K562 (cell line): ENCODE measurements around the gene BCL11A. TPM values are rescaled to one million over a fixed set of nuclear protein-coding genes. Genes with fewer than 3 reads are reported as not detected.
A peak's percentile ranks its signal among the peaks of the same experiment; 100 is the strongest.

Experiments used
- ATF1 ChIP-seq, 2 experiments: fragments of 450-650 bp in 1 of 2; IDR thresholded peaks; 2 replicates each; pipeline ENCODE4 v1.6.1; 2016; ENCODE audit warnings: missing compliant biosample characterization in 1 of 2, missing genetic modification characterization in 1 of 2
- BCL6 ChIP-seq: fragments of 250-450 bp; sonication (Bioruptor Pico); IDR thresholded peaks from 2 replicates; pipeline ENCODE4 v1.4.0; 2020
- CBFA2T3 ChIP-seq: fragments of 450-650 bp; IDR thresholded peaks from 2 replicates; pipeline ENCODE4 v1.6.1; 2017
- EHMT2 ChIP-seq: fragments of 450-650 bp; IDR thresholded peaks from 2 replicates; pipeline ENCODE4 v1.6.1; 2018; ENCODE audit warnings: antibody characterized with exemption
- FOXA1 ChIP-seq: fragments of 450-650 bp; IDR thresholded peaks from 2 replicates; pipeline ENCODE4 v1.6.1; 2016; ENCODE audit warnings: mild to moderate bottlenecking, borderline replicate concordance
- GATAD2B ChIP-seq: fragments of 450-650 bp; IDR thresholded peaks from 2 replicates; pipeline ENCODE4 v1.6.1; 2017; ENCODE audit warnings: mild to moderate bottlenecking, borderline replicate concordance
- GTF2E2 ChIP-seq: fragments of 200-800 bp; sonication (Bioruptor generic); IDR thresholded peaks from 2 replicates; pipeline ENCODE4 v1.6.1; 2016; ENCODE audit warnings: missing genetic modification characterization, missing compliant biosample characterization
- HDAC2 ChIP-seq: fragments of 450-650 bp; IDR thresholded peaks from 2 replicates; pipeline ENCODE4 v1.6.1; 2016; ENCODE audit warnings: mild to moderate bottlenecking
- MECOM ChIP-seq: fragments of 250-450 bp; sonication (Bioruptor Pico); IDR thresholded peaks from 2 replicates; pipeline ENCODE4 v1.8.0; 2022; ENCODE audit warnings: inconsistent platforms
- NFYB ChIP-seq: IDR thresholded peaks from 2 replicates; pipeline ENCODE4 v1.6.1; 2011; ENCODE audit warnings: mild to moderate bottlenecking, moderate library complexity; ENCODE audit not compliant: insufficient read length; ENCODE audit errors: extremely low read depth
- POLR2AphosphoS2 ChIP-seq: IDR thresholded peaks from 2 replicates; pipeline ENCODE4 v1.6.1; 2012; ENCODE audit warnings: low read length, improper control_type of control experiment
- polyA plus RNA-seq, 8 experiments: library from polyadenylated mRNA; depleted of rRNA in 4 of 8; stranded (reverse) in 5 of 8; unstranded in 3 of 8; fragments of >200 nt; fragmentation: Nextera tagmentation in 2 of 8; fragmentation: Illumina TruSeq in 1 of 8; extraction: Ambion mirVana in 2 of 8; extraction: Trizol in 1 of 8; gene quantifications; 2 replicates each; pipeline versions ENCODE4 v1.2.1 to v1.2.3, GENCODE V29; 2011 to 2014; ENCODE audit warnings: inconsistent platforms in 1 of 8, missing spikeins in 1 of 8
- total RNA-seq, 7 experiments: library from RNA; depleted of rRNA in 6 of 7; stranded (reverse); fragments of >200 nt in 6 of 7; fragmentation: Illumina TruSeq in 2 of 7; extraction: Trizol in 2 of 7; gene quantifications; 2 replicates each; pipeline versions ENCODE4 v1.2.1 to v1.2.3, GENCODE V29; 2011 to 2021; ENCODE audit warnings: low replicate concordance in 1 of 7
- TF ChIP-seq, protein P1 (sequence below): sonication (generic); formaldehyde crosslinking; IDR thresholded peaks from 2 replicates; pipeline ENCODE4 v1.8.1; 2022; ENCODE audit warnings: missing genetic modification reagents
- TF ChIP-seq, protein P2 (sequence below), 2 experiments: fragments of 450-650 bp; formaldehyde crosslinking in 1 of 2; IDR thresholded peaks; 2 replicates each; pipeline versions ENCODE4 v1.4.0 to v1.6.1; 2014 to 2020; ENCODE audit warnings: mild to moderate bottlenecking in 2 of 2, borderline replicate concordance in 1 of 2, low read depth in 1 of 2
- TF ChIP-seq, protein P3 (sequence below), 3 experiments: IDR thresholded peaks in 2 of 3; conservative IDR thresholded peaks in 1 of 3; 2 replicates each; pipeline ENCODE4 v1.5.1; 2011 to 2012; ENCODE audit warnings: low read length in 3 of 3, mild to moderate bottlenecking in 3 of 3, control low read depth in 2 of 3, improper control_type of control experiment in 1 of 3, inconsistent platforms in 1 of 3, low read depth in 1 of 3, mixed read lengths in 1 of 3, moderate library complexity in 1 of 3; ENCODE audit not compliant: insufficient read depth in 2 of 3
- TF ChIP-seq, protein P4 (sequence below): fragments of 250-450 bp; sonication (Bioruptor Pico); IDR thresholded peaks from 2 replicates; pipeline ENCODE4 v1.8.0; 2022; ENCODE audit warnings: inconsistent platforms, mild to moderate bottlenecking, moderate library complexity, borderline replicate concordance

BCL11A gene
- total and polyA plus RNA-seq, 9 of the 15 experiments (the other 6 are each of a cell fraction or from before 2014, with no cell fraction given) = 0.13 TPM; not detected in 8

DNA sequence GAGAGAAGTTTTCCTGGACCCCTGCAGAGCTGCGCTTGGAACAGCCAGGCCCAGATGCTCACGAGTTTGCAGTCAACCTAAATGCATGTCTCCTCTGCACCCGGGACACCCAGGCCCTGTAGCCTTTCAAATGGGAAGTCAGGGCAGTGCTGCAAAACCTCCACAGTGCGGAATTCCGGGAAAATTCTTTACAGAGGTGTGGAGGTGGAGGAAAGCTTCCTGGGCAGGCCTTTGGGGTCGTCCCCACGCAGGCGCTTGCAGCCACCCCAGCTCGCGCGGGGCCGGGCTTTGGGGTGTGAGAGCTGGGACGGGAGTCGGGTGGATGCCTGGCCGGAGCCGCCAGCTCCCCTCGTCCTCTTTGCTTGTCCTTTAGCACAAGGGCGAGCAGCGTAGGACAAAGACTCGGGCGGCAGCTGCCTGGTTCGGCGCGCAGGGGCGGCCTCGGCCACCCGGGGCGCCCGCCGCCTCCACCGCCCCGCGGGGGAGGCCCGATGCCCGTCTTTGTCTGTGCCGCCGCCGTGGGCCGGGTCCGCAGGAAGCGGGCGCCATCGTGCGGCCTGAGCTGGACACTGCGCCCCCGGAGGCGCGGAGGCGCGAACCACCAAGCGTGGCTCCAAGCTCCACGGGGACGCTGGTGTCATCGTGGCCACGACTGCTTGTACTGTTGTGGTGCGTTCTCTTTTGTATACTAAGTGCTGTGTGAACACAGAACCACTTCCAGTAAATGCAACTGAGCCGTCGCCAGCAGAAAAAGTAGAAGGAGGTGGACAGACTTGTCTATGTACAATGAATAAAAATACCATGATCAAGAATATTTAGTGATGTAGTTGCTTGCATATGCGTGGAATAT is 28.2 kb upstream of the BCL11A start (continued):
- no peak for TF ChIP-seq MECOM (CRISPR knock-in tag)
- no peak for TF ChIP-seq FOXA1
- TF ChIP-seq, protein P1, sequence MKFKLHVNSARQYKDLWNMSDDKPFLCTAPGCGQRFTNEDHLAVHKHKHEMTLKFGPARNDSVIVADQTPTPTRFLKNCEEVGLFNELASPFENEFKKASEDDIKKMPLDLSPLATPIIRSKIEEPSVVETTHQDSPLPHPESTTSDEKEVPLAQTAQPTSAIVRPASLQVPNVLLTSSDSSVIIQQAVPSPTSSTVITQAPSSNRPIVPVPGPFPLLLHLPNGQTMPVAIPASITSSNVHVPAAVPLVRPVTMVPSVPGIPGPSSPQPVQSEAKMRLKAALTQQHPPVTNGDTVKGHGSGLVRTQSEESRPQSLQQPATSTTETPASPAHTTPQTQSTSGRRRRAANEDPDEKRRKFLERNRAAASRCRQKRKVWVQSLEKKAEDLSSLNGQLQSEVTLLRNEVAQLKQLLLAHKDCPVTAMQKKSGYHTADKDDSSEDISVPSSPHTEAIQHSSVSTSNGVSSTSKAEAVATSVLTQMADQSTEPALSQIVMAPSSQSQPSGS (CRISPR knock-in tag) = no peak
- TF ChIP-seq HDAC2 = no peak
- TF ChIP-seq BCL6 = no peak
- no peak for TF ChIP-seq CBFA2T3
- no peak for TF ChIP-seq POLR2AphosphoS2
- no peak for TF ChIP-seq NFYB
- TF ChIP-seq, protein P2, sequence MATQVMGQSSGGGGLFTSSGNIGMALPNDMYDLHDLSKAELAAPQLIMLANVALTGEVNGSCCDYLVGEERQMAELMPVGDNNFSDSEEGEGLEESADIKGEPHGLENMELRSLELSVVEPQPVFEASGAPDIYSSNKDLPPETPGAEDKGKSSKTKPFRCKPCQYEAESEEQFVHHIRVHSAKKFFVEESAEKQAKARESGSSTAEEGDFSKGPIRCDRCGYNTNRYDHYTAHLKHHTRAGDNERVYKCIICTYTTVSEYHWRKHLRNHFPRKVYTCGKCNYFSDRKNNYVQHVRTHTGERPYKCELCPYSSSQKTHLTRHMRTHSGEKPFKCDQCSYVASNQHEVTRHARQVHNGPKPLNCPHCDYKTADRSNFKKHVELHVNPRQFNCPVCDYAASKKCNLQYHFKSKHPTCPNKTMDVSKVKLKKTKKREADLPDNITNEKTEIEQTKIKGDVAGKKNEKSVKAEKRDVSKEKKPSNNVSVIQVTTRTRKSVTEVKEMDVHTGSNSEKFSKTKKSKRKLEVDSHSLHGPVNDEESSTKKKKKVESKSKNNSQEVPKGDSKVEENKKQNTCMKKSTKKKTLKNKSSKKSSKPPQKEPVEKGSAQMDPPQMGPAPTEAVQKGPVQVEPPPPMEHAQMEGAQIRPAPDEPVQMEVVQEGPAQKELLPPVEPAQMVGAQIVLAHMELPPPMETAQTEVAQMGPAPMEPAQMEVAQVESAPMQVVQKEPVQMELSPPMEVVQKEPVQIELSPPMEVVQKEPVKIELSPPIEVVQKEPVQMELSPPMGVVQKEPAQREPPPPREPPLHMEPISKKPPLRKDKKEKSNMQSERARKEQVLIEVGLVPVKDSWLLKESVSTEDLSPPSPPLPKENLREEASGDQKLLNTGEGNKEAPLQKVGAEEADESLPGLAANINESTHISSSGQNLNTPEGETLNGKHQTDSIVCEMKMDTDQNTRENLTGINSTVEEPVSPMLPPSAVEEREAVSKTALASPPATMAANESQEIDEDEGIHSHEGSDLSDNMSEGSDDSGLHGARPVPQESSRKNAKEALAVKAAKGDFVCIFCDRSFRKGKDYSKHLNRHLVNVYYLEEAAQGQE (IDR thresholded peaks at IDR 0.05; ENCODE audit: borderline replicate concordance) = peak; percentile 65
- TF ChIP-seq, protein P2 (CRISPR knock-in tag; IDR thresholded peaks at IDR 0.05; ENCODE audit: low read depth) = no peak
- TF ChIP-seq ATF1 (CRISPR knock-in tag; IDR thresholded peaks at IDR 0.05) = no peak
- no peak for TF ChIP-seq ATF1 (tag; IDR thresholded peaks at IDR 0.05)
- TF ChIP-seq, protein P3, sequence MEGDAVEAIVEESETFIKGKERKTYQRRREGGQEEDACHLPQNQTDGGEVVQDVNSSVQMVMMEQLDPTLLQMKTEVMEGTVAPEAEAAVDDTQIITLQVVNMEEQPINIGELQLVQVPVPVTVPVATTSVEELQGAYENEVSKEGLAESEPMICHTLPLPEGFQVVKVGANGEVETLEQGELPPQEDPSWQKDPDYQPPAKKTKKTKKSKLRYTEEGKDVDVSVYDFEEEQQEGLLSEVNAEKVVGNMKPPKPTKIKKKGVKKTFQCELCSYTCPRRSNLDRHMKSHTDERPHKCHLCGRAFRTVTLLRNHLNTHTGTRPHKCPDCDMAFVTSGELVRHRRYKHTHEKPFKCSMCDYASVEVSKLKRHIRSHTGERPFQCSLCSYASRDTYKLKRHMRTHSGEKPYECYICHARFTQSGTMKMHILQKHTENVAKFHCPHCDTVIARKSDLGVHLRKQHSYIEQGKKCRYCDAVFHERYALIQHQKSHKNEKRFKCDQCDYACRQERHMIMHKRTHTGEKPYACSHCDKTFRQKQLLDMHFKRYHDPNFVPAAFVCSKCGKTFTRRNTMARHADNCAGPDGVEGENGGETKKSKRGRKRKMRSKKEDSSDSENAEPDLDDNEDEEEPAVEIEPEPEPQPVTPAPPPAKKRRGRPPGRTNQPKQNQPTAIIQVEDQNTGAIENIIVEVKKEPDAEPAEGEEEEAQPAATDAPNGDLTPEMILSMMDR (IDR thresholded peaks at IDR 0.05 in 2 of 3, conservative IDR thresholded peaks at IDR 0.05 in 1 of 3; ENCODE audit: insufficient read depth in 2 of 3, low read depth in 1 of 3, low read length in 3 of 3) = peak; percentile 86 to 97 (median 87)
- no peak for TF ChIP-seq EHMT2
- peak; percentile 39; the same call in 1 of the 2 replicates for TF ChIP-seq GATAD2B
- TF ChIP-seq, protein P4, sequence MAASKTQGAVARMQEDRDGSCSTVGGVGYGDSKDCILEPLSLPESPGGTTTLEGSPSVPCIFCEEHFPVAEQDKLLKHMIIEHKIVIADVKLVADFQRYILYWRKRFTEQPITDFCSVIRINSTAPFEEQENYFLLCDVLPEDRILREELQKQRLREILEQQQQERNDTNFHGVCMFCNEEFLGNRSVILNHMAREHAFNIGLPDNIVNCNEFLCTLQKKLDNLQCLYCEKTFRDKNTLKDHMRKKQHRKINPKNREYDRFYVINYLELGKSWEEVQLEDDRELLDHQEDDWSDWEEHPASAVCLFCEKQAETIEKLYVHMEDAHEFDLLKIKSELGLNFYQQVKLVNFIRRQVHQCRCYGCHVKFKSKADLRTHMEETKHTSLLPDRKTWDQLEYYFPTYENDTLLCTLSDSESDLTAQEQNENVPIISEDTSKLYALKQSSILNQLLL (CRISPR knock-in tag) = no peak
- no peak for TF ChIP-seq GTF2E2 (tag)
